ENCODE measurements around the gene ZNF892.

DNA sequence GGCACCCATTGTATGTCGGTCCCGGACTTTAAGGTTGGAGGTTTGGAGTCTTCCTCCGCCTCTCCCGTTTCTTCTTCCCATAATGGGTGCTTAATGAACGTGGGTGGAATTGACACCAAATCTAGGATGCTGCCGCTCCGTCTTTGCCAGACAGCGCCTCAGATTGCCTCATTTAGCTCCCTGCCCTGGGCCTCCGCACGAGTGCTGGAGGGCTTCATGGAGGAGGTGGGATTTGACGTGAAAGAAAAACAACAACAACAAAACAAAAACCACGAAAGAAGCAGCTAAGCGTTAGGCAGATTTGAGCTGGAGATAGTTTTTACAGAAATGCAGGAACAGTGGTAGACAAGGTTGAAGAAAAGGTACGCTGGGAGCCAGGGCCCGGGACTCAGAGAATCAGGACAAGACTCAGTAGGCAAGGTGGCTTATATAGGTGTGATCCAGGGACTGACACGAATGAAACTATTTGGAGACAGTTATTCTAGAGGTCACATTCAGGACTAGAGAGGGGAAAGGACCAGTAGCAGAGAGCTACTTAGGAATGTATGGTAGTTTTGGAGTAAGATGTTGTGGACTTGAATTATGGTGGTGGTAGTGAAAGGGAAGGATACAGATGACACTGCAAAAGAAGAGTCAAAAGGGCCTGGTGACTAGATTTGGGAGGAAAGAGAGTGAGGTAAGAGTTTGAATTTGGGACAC is 41.1 kb upstream of the ZNF892 start:
- TF ChIP-seq CTCF (IDR thresholded peaks at IDR 0.05; ENCODE audit: low read depth, low read length, missing input control) (no peak), EGR1 (IDR thresholded peaks at IDR 0.05; ENCODE audit: low read depth in 2 of 2) (no peak), REST (IDR thresholded peaks at IDR 0.05) (no peak), FOXA1 (IDR thresholded peaks at IDR 0.05) (no peak), HNF4G (IDR thresholded peaks at IDR 0.05) (no peak), TAF1 (conservative IDR thresholded peaks at IDR 0.05) (no peak), JUND (IDR thresholded peaks at IDR 0.05) (no peak), RXRA (IDR thresholded peaks at IDR 0.05) (no peak), YY1 (IDR thresholded peaks at IDR 0.05) (no peak), GABPA (IDR thresholded peaks at IDR 0.05 in 1 of 2, conservative IDR thresholded peaks at IDR 0.05 in 1 of 2) (no peak)
- TF ChIP-seq, protein P1, sequence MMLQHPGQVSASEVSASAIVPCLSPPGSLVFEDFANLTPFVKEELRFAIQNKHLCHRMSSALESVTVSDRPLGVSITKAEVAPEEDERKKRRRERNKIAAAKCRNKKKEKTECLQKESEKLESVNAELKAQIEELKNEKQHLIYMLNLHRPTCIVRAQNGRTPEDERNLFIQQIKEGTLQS (IDR thresholded peaks at IDR 0.05), result no peak
- TF ChIP-seq, protein P2, sequence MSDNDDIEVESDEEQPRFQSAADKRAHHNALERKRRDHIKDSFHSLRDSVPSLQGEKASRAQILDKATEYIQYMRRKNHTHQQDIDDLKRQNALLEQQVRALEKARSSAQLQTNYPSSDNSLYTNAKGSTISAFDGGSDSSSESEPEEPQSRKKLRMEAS (IDR thresholded peaks at IDR 0.05), result no peak

Measured in liver (tissue), 3 donors.